ENCODE measurements around the gene BOK. TPM values are rescaled to one million over a fixed set of nuclear protein-coding genes. Genes with fewer than 3 reads are reported as not detected.

BOK gene
- total RNA-seq: 64.0 and 78.2 TPM in 2 replicates

GRCh38 chr2:241558532-241559322, at the start of gene BOK:
BOK (plus strand) TSS chr2:241558745; CDS start chr2:241559484, 739 bp downstream.

Other genes starting within 250 kb of the BOK start
- 646 and 686 TPM in 2 replicates for gene HDLBP, start 243.1 kb upstream of the BOK start, total RNA-seq
- gene SEPTIN2, start 242.8 kb upstream of the BOK start, total RNA-seq: 364 and 366 TPM in 2 replicates
- gene FARP2, start 202.5 kb upstream of the BOK start, total RNA-seq: 30.3 and 42.9 TPM in 2 replicates
- gene STK25, start 50.2 kb upstream of the BOK start, total RNA-seq: 198 and 268 TPM in 2 replicates
- gene THAP4, start 78.4 kb downstream of the BOK start, total RNA-seq: 36.3 and 46.2 TPM in 2 replicates
- 54.6 and 61.7 TPM in 2 replicates for gene ATG4B, start 78.9 kb downstream of the BOK start, total RNA-seq
- gene DTYMK, start 128.1 kb downstream of the BOK start, total RNA-seq: 28.8 and 31.6 TPM in 2 replicates
- 10.8 and 18.3 TPM in 2 replicates for gene ING5, start 143.3 kb downstream of the BOK start, total RNA-seq
- gene D2HGDH, start 175.9 kb downstream of the BOK start, total RNA-seq: 13.0 and 14.6 TPM in 2 replicates
- gene GAL3ST2, start 218.1 kb downstream of the BOK start, total RNA-seq: not detected in 2 replicates